ENCODE data around the gene TFEB.
A peak's percentile ranks its signal among the peaks of the same experiment; 100 is the strongest.

Gene TFEB

GRCh38 chr6:41690541-41691330 is 44.7 kb downstream of the TFEB start:
- no peak for DNase-seq (ENCODE audit: low spot score)

GRCh38 chr6:41689171-41690008 is 46.0 kb downstream of the TFEB start:
- no peak for DNase-seq (ENCODE audit: low spot score)

GRCh38 chr6:41688256-41688965 is 47.0 kb downstream of the TFEB start:
- DNase-seq (ENCODE audit: low spot score), result no peak

GRCh38 chr6:41687501-41688175 is 47.8 kb downstream of the TFEB start:
- DNase-seq (ENCODE audit: low spot score), result no peak

GRCh38 chr6:41685641-41686380 is 49.6 kb downstream of the TFEB start:
- DNase-seq (ENCODE audit: low spot score), result no peak

- DNase-seq (ENCODE audit: low spot score), result no peak
Measured at GRCh38 chr6:41684311-41685180, 50.9 kb downstream of the TFEB start.

- DNase-seq (ENCODE audit: low spot score), result peak; percentile 72
Measured at GRCh38 chr6:41683523-41684310, 51.7 kb downstream of the TFEB start.

GRCh38 chr6:41683273-41683522 is 52.2 kb downstream of the TFEB start:
- DNase-seq (ENCODE audit: low spot score), result no peak

- DNase-seq (ENCODE audit: low spot score), result no peak
Measured at GRCh38 chr6:41682497-41683272, 52.7 kb downstream of the TFEB start.

- peak; percentile 53 for DNase-seq (ENCODE audit: low spot score)
Measured at GRCh38 chr6:41682056-41682477, 53.3 kb downstream of the TFEB start.

GRCh38 chr6:41680182-41680965 is 55.0 kb downstream of the TFEB start:
- no peak for DNase-seq (ENCODE audit: low spot score)

- no peak for DNase-seq (ENCODE audit: low spot score)
Measured at GRCh38 chr6:41679696-41680095, 55.7 kb downstream of the TFEB start.

- no peak for DNase-seq (ENCODE audit: low spot score)
Measured at GRCh38 chr6:41678511-41679084, 56.8 kb downstream of the TFEB start.

- no peak for DNase-seq (ENCODE audit: low spot score)
Measured at GRCh38 chr6:41677124-41677921, 58.1 kb downstream of the TFEB start.

GRCh38 chr6:41676431-41676830 is 59.0 kb downstream of the TFEB start:
- no peak for DNase-seq (ENCODE audit: low spot score)

GRCh38 chr6:41675992-41676391 is 59.4 kb downstream of the TFEB start:
- no peak for DNase-seq (ENCODE audit: low spot score)

All from CD4-positive, alpha-beta T cell treated with Interleukin-6 at 100 ng/mL for 8 hours (primary cell).